Activated T-helper 1 cell treated with anti-CD3 and anti-CD28 coated beads, Interleukin-2, amount 50 U/mL, for 16 hours (primary cell): ENCODE results near the gene LAYN.

Source experiments
- DNase-seq, 2 donors: peaks; one replicate each; pipeline ENCODE4 v3.0.0-alpha.2; 2020; ENCODE audit warnings: low read depth in 1 of 2, low spot score in 1 of 2

LAYN gene

DNA sequence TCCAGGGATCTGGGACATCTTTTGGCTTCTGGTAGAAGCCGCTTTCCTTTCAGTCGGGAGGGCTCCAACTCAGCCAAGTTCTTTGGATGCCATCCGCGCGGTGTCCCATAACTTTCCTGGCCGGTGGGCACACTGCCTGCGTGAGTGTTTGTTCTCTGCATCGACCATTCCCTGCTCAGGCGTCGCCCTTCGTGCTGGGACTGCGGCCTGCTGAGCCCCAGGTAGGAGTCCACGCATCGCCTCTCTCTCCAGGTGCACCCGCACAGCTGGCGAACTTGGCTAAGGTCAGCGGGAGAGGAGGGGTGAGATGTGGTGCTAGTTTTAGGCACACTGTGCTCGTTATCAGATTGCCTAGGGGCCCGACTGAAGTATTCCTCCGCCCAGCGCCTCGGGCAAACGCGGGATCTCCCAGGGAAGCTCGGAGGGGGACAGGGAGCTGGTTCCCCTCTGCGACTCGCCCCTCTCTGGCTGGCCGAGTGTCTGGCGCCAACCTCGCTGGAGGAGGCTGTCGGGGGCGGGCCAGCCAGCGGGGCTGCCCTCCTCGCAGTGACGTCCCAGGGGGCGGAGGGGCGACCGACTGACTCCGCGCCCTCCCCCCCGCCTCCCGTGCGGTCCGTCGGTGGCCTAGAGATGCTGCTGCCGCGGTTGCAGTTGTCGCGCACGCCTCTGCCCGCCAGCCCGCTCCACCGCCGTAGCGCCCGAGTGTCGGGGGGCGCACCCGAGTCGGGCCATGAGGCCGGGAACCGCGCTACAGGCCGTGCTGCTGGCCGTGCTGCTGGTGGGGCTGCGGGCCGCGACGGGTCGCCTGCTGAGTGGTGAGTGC lies at the start of gene LAYN:
LAYN (plus strand) TSS at position 607 of the 823 bp plus-strand sequence; CDS start at position 731, 124 bp downstream.
- DNase-seq, result no peak

GRCh38 chr11:111494040-111494439 lies 46.5 kb upstream of the LAYN start:
- DNase-seq, result no peak

DNA sequence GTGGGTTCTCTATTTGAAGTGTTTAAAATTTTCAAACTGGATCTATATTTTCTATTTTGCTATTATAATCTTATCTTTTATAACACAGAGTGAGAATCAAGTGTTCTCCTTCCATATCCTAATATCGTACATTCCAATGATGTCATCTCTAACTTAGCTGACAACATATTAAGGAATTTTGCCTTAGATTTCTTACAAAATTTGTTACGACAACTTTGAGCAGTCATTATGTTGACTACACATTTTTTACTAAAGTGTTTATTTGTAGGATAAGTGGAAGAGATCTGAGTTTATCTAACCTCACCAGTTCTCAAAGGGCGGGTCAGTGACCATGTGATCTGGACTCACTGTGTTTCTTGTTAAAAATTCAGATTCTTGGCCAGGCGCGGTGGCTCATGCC lies 41.0 kb upstream of the LAYN start:
- no peak for DNase-seq

DNA sequence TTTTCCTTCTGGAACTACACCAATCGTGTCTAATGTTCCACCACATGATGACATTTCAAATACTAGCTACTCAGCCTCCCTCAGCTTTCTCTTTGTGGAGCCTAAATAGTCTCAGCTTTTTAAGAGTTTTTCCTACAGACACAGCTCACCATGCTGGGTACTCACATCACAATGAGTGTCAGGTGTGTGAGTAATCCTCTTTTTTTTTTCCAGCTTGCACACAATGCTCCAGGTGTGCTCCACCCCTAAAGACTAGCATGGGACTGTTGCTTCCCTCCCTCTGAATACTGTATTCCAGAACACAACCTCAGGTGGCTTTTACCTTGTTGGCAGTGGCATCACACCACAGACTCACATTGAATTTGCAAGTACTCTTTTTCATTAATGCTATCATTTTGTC lies 40.0 kb upstream of the LAYN start:
- DNase-seq, result no peak

DNA sequence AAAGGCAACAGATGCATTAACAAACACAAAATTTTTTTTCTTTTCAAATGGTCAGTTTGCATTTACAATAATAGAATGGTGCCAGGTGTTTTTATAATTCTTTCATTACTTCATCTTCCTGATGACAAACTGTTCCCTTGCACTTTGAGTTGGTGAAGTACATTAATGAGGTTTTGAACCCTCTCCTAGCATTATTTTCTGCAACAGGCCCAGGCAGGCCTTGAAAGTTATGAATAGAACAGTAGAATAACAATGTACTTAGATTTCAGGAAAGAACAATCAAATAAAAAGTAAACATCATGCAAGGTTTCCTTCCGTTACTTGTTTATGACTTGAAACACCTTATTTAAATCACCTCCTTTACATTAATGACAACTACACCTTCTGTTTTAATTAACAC lies 37.9 kb upstream of the LAYN start:
- no peak for DNase-seq

- DNase-seq, result no peak
Measured at GRCh38 chr11:111510311-111510710, 30.2 kb upstream of the LAYN start.

- DNase-seq, result no peak
Measured at GRCh38 chr11:111512296-111513239, 28.0 kb upstream of the LAYN start, which contains the start of gene BTG4. TSS of gene BTG4 (minus strand) at chr11:111512386. CDS start at chr11:111498776, 13,610 bp downstream.

- DNase-seq, result no peak
Measured at GRCh38 chr11:111513240-111513605, 27.3 kb upstream of the LAYN start.

DNA sequence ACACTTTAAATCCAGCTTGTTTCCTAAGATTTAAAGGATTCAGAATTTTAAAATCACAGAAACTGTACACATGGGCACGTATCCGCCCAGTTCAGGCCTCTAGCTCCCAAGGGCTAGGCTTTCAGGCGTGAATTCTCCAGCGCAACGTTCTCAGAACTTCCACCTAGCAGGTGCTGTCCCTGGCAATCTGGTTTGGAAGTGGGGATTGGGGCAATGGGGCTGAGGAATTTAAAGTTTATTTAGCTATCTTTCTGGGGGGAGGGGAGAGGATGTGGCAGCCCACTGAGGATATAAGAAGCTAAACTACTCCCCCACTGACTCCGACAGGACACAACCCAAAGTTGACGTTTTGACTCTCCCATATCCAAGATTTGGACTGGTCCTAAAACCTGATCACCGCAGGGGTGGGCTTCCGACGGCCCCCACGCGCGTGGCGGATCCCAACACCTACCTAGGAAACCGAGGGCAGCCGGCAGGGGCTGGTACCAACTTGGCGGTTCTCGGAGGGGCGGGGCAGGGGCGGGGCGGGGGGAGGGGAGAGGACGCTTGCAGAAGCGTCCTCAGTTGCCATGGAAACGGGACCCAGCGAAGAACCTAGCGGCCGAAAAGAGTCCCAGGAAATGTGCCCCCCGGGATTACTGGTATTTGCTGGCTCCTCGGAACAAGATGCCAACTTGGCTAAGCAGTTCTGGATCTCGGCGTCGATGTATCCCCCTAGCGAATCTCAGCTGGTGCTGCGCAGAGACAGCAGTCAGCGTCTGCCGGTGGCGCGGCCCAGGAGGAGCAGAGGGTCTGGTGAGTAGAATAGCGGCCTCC lies 26.1 kb upstream of the LAYN start, which contains the start of gene HOATZ:
HOATZ (plus strand) TSS at position 563 of the 816 bp plus-strand sequence; CDS start at position 570, 7 bp downstream.
- no peak for DNase-seq

DNA sequence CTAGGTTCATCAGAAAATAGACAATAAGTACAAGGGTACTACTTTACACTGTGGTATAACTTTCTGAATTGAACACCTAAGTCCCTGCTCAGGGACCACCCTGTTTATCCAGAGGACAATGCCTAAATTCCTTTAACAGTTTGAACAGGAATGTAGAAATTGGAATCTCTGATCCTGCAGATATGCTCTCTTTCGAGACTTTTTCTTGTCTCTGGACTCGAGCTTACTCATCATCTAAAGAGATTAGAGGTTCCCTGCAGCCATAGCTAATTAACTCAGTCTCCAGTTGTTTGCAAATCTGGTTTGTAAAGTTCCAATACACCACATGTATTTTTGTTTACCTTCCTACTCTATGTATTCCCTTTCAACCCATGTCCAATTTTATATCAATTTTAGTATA lies 24.9 kb upstream of the LAYN start:
- DNase-seq, result no peak

DNA sequence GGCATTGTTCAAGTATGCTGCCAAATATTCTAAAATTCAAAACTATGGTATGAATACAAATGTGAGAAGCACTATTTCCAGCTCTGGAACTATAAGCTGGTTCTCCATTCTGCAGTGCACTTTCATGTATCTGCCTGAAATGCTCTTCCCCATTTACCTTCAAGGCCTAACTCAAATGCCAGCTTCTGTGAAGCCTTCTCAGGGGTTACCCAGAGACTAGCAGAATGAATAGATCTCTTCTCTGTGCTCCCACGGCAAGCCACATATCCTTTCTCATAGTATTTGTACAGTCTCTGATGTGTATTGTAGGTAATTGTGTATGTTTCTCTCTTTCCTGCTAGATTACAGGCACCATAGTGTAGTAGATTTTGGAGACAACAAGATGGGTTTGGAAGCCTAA lies 21.9 kb upstream of the LAYN start:
- no peak for DNase-seq

DNA sequence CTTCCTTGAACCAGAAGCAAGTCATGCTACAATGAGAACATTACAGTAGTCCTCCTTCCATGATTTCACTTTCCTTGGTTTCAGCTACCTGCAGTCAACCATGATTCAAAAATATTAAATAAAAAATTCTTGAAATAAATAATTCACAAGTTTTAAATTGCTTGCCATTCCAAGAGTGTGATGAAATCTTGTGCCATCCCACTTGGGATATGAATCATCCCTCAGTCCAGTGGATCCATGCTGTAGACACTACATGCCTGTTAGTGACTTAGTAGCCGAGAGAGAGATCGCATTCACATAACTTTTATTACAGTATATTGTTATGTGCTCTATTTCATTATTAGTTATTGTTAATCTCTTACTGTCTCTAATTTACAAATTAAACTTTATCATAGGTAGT lies 20.0 kb upstream of the LAYN start:
- no peak for DNase-seq

GRCh38 chr11:111521135-111521534 lies 19.4 kb upstream of the LAYN start:
- no peak for DNase-seq

GRCh38 chr11:111522426-111522825 lies 18.1 kb upstream of the LAYN start:
- DNase-seq, result no peak

DNA sequence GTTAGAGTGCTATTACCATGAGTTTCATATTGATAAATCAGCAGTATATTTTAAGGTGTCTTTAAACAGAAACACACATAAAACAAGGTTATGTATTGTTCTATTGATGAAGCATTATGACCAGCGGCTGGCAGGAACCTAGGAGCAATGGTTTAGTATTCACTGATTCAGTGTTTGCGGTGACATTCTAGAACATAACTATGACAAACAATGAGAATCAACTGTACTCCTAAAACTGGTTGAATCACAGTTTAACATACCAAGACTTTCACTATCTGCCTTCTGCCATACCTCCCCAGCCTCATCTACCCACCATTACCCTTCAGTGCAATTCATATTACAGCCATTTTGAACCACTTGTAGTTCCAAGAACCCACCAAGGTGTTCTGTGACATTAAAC lies 17.2 kb upstream of the LAYN start:
- DNase-seq, result no peak

- DNase-seq, result no peak
Measured at GRCh38 chr11:111524056-111524455, 16.5 kb upstream of the LAYN start.

GRCh38 chr11:111525456-111525855 lies 15.1 kb upstream of the LAYN start:
- no peak for DNase-seq

- no peak for DNase-seq
Measured at GRCh38 chr11:111526501-111526900, 14.0 kb upstream of the LAYN start.

DNA sequence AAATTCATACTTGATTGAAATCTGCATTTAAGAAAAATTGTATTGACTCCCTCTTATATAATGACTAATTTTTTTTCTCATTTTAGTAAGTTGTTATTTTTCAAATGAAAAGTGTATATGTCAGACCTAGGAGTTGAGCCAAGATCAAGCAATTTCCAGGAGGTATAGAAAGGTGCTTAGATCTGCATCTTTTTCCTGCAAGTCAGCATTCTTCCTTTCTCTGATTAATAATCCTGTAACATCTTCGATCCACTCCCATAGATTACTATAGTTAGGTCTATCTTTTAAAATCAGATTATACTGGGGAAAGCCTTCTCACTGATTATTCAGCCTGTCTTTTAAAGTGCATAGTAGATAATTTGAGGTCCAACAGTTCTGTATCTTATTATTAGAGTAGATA lies 13.2 kb upstream of the LAYN start:
- no peak for DNase-seq

- DNase-seq, result no peak
Measured at GRCh38 chr11:111528557-111528956, 12.0 kb upstream of the LAYN start.

DNA sequence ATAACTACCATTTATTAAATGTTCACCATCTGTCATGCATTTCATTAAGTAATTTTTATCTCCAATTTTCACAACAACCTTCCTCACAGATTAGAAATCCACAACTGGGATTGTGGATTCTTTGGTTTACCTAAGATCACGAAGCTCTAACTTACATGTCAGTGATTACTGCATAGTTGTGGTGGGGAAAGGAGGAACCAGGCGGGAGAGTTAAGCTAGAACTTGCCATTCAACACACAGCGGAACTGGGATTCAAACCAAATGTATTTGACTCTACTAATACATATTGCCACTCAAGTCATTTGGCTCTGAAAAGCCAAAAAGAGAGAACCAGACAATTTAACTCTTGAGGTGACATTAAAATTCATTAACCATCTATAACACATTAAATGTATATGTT lies 10.4 kb upstream of the LAYN start:
- no peak for DNase-seq
